Measurements from ENCODE around the gene FAM120AOS.

- no peak for TF ChIP-seq CTCF (IDR thresholded peaks at IDR 0.05)
- no peak for TF ChIP-seq POLR2A (IDR thresholded peaks at IDR 0.05)
Measured at GRCh38 chr9:93471124-93471523, 17.7 kb upstream of the FAM120AOS start.

All from lower leg skin (tissue), 3 donors.